Measurements from ENCODE around the gene BCL2L12.

GRCh38 chr19:49637821-49638738 lies 27.7 kb upstream of the BCL2L12 start:
- TF ChIP-seq CTCF (IDR thresholded peaks at IDR 0.05; ENCODE audit: insufficient read depth, low read length, poor library complexity, severe bottlenecking) (no peak), EZH2phosphoT487 (conservative IDR thresholded peaks at IDR 0.05; ENCODE audit: low read length) (no peak)
